ENCODE measurements around the gene SLC37A1.
A peak's percentile ranks its signal among the peaks of the same experiment; 100 is the strongest.
"Not testable (repeated sequence)": the region's sequence is repeated elsewhere in the genome, so short reads cannot be mapped to it uniquely, and the experiment has no call there.

SLC37A1 gene

GRCh38 chr21:42513151-42513984 is at the start of gene SLC37A1:
TSS of gene SLC37A1 (plus strand) at chr21:42513852. CDS start at chr21:42518455, 4,603 bp downstream.
- peak in 1 of 2 donors; percentile 28 for DNase-seq

- no peak for DNase-seq
These were observed 49.7 kb upstream of the SLC37A1 start for GRCh38 chr21:42463861-42464515.

GRCh38 chr21:42465008-42465802 is 48.4 kb upstream of the SLC37A1 start:
- peak in 1 of 2 donors; percentile 65 for DNase-seq

GRCh38 chr21:42465803-42466127 is 47.9 kb upstream of the SLC37A1 start:
- no peak for DNase-seq

GRCh38 chr21:42466700-42467099 is 47.0 kb upstream of the SLC37A1 start:
- no peak for DNase-seq

- no peak for DNase-seq
These were observed 46.3 kb upstream of the SLC37A1 start for GRCh38 chr21:42467140-42467983.

- DNase-seq = no peak
These were observed 45.0 kb upstream of the SLC37A1 start for GRCh38 chr21:42468491-42469131.

GRCh38 chr21:42469272-42469671 is 44.4 kb upstream of the SLC37A1 start:
- DNase-seq = no peak

- not testable (repeated sequence) for DNase-seq
These were observed 43.9 kb upstream of the SLC37A1 start for GRCh38 chr21:42469726-42470125.

- no peak for DNase-seq
These were observed 42.4 kb upstream of the SLC37A1 start for GRCh38 chr21:42471206-42471605.

- no peak for DNase-seq
These were observed 41.8 kb upstream of the SLC37A1 start for GRCh38 chr21:42471716-42472330.

- DNase-seq = no peak
These were observed 41.1 kb upstream of the SLC37A1 start for GRCh38 chr21:42472521-42472920.

GRCh38 chr21:42473498-42474042 is 40.1 kb upstream of the SLC37A1 start:
- DNase-seq = no peak

GRCh38 chr21:42474043-42474831 is 39.4 kb upstream of the SLC37A1 start:
- peak in 1 of 2 donors; percentile 11 for DNase-seq

GRCh38 chr21:42475036-42475435 is 38.6 kb upstream of the SLC37A1 start:
- DNase-seq = no peak

GRCh38 chr21:42475526-42476387 is 37.9 kb upstream of the SLC37A1 start:
- no peak for DNase-seq

GRCh38 chr21:42476388-42477331 is 37.0 kb upstream of the SLC37A1 start:
- DNase-seq = no peak

GRCh38 chr21:42478504-42478903 is 35.1 kb upstream of the SLC37A1 start:
- DNase-seq = no peak

Measured in bone marrow (tissue), 2 donors.